Trophoblast cell (in vitro differentiated cells and primary cell): ENCODE measurements around the gene CBFA2T3.
A peak's percentile ranks its signal among the peaks of the same experiment; 100 is the strongest.

Experiments
- DNase-seq, 2 donors: peaks; one replicate each; pipeline ENCODE4 v3.0.0-alpha.2; 2016
- H2AFZ ChIP-seq: 2 replicates; pipeline ENCODE4 v1.6.1; 2013; ENCODE audit warnings: low read length, moderate library complexity, mild to moderate bottlenecking; ENCODE audit not compliant: insufficient read depth, poor library complexity
- H2AK5ac ChIP-seq: 2 replicates; pipeline ENCODE4 v1.6.1; 2013; ENCODE audit warnings: mild to moderate bottlenecking, low read length
- H2BK120ac ChIP-seq: 2 replicates; pipeline ENCODE4 v1.6.1; 2013; ENCODE audit warnings: low read length, mild to moderate bottlenecking, moderate library complexity; ENCODE audit not compliant: insufficient read depth, poor library complexity
- H2BK12ac ChIP-seq: 2 replicates; pipeline ENCODE4 v1.6.1; 2013; ENCODE audit warnings: mild to moderate bottlenecking, low read length, moderate library complexity
- H2BK5ac ChIP-seq: 2 replicates; pipeline ENCODE4 v1.6.1; 2013; ENCODE audit warnings: low read length, low read depth, moderate library complexity, mild to moderate bottlenecking; ENCODE audit not compliant: poor library complexity
- H3K14ac ChIP-seq: 2 replicates; pipeline ENCODE4 v1.6.1; 2013; ENCODE audit warnings: mild to moderate bottlenecking, low read length
- H3K18ac ChIP-seq: 2 replicates; pipeline ENCODE4 v1.6.1; 2013; ENCODE audit warnings: mild to moderate bottlenecking, low read length
- H3K23ac ChIP-seq: 2 replicates; pipeline ENCODE4 v1.6.1; 2013; ENCODE audit warnings: low read length
- H3K27ac ChIP-seq: 2 replicates; pipeline ENCODE4 v1.5.1; 2013; ENCODE audit warnings: low read depth, mild to moderate bottlenecking, inconsistent platforms, low read length, moderate library complexity
- H3K27me3 ChIP-seq: 2 replicates; pipeline ENCODE4 v1.6.1; 2013; ENCODE audit warnings: inconsistent platforms, mild to moderate bottlenecking, low read length, moderate library complexity; ENCODE audit not compliant: insufficient read depth
- H3K36me3 ChIP-seq, 2 experiments: 1 replicate in 1 of 2; 2 replicates in 1 of 2; pipeline ENCODE4 v1.6.1; 2013; ENCODE audit warnings: low read length in 2 of 2, mild to moderate bottlenecking in 2 of 2, moderate library complexity in 1 of 2; ENCODE audit not compliant: insufficient read depth in 2 of 2, control insufficient read depth in 1 of 2
- H3K4ac ChIP-seq: 2 replicates; pipeline ENCODE4 v1.6.1; 2013; ENCODE audit warnings: low read depth, mild to moderate bottlenecking, low read length, moderate library complexity
- H3K4me1 ChIP-seq, 2 experiments: 1 replicate in 1 of 2; 2 replicates in 1 of 2; pipeline ENCODE4 v1.6.1; 2013; ENCODE audit warnings: low read length in 2 of 2, mild to moderate bottlenecking in 2 of 2, moderate library complexity in 1 of 2; ENCODE audit not compliant: insufficient read depth in 2 of 2, control insufficient read depth in 1 of 2
- H3K4me2 ChIP-seq: 2 replicates; pipeline ENCODE4 v1.6.1; 2013; ENCODE audit warnings: inconsistent platforms, mild to moderate bottlenecking, low read length, moderate library complexity
- H3K4me3 ChIP-seq: 2 replicates; pipeline ENCODE4 v1.5.1; 2013; ENCODE audit warnings: mild to moderate bottlenecking, low read depth, low read length, inconsistent platforms
- H3K79me1 ChIP-seq: one replicate; pipeline ENCODE4 v1.6.1; 2013; ENCODE audit warnings: low read length
- H3K79me2 ChIP-seq: 2 replicates; pipeline ENCODE4 v1.6.1; 2013; ENCODE audit warnings: low read length, mild to moderate bottlenecking; ENCODE audit not compliant: control insufficient read depth, insufficient read depth, poor library complexity
- H3K9ac ChIP-seq: 2 replicates; pipeline ENCODE4 v1.6.1; 2013; ENCODE audit warnings: mild to moderate bottlenecking, low read length
- H3K9me3 ChIP-seq: 2 replicates; pipeline ENCODE4 v1.6.1; 2013; ENCODE audit warnings: low read depth, mild to moderate bottlenecking, control low read depth, inconsistent platforms, low read length; ENCODE audit not compliant: insufficient read depth
- H4K12ac ChIP-seq: 2 replicates; pipeline ENCODE4 v1.6.1; 2013; ENCODE audit warnings: low read depth, mild to moderate bottlenecking, low read length, moderate library complexity
- H4K8ac ChIP-seq: 2 replicates; pipeline ENCODE4 v1.6.1; 2013; ENCODE audit warnings: low read depth, mild to moderate bottlenecking, low read length, moderate library complexity
- H4K91ac ChIP-seq: one replicate; pipeline ENCODE4 v1.6.1; 2013; ENCODE audit warnings: low read depth, mild to moderate bottlenecking, low read length, moderate library complexity
- WGBS: extraction: QIAGEN DNeasy Blood & Tissue Kit; methylation state at CpG from one replicate; pipeline ENCODE4 v1.1.7; 2013; ENCODE audit warnings: missing lambda C conversion rate; ENCODE audit not compliant: insufficient read length, insufficient coverage; ENCODE audit errors: extremely low coverage; 5-methylcytosine and 5-hydroxymethylcytosine counted together

Gene CBFA2T3

DNA sequence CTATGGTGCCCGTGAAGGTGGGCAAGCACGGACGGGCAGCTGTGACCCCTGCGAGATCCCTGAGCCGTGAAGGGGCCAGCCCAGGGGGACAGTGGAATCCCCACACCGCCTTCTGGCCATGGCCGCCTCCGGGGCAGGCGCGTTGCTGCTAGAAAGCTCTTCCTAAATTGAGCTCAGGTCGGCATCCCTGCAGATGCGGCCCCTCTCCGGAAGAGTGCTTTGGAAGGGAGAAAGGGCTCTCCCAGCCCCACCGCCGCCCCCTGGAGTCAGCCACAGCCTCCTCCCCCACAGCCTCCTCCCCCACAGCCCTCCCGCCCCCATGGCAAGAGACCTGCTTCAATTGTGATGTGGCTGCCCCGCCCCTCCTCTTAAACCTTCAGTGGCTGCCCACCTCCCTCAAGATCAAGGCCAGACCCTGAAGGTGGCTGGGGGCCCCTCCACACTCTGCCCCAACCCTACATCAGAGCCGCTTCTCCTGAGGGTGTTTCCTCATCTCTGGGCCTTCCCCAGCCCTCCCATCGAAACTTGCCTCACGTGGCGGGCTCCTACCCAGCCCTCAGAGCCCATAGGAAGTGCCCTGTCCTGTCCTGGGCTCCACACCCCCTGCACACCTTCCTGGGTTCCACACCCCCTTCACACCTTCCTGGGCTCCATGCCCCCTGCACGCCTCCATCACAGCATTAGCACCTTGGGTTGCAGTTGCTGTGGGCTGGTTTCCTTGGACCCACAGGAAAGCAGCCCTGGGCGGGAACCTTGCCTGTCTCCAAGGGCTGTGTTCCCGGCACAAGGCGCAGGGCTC is 5.5 kb upstream of the CBFA2T3 start:
- Histone ChIP-seq H2AK5ac (no peak overlapping the region), H4K12ac (no peak overlapping the region), H3K18ac (no peak overlapping the region), H3K27me3 (no peaks in the 10 kb centered on the region), H3K14ac (no peak overlapping the region), H2AFZ (no peak overlapping the region), H3K4ac (no peak overlapping the region), H3K79me1 (no peaks in the 10 kb centered on the region), H3K9me3 (peaks cover 4% of the 10 kb centered on the region), H2BK120ac (no peak overlapping the region), H4K8ac (no peak overlapping the region), H2BK12ac (no peak overlapping the region), H3K36me3 (no peaks in the 10 kb centered on the region), H3K9ac (no peak overlapping the region), H2BK5ac (no peak overlapping the region), H3K4me3 (peak overlapping the region; percentile 13), H3K79me2 (no peaks in the 10 kb centered on the region), H3K4me2 (no peak overlapping the region), H3K27ac (no peak overlapping the region), H4K91ac (no peak overlapping the region), H3K23ac (no peak overlapping the region), H3K4me1 (no peaks in the 10 kb centered on the region)
- WGBS, result no CpG with 5 or more reads among the region's 25 CpGs
- no peak for DNase-seq

DNA sequence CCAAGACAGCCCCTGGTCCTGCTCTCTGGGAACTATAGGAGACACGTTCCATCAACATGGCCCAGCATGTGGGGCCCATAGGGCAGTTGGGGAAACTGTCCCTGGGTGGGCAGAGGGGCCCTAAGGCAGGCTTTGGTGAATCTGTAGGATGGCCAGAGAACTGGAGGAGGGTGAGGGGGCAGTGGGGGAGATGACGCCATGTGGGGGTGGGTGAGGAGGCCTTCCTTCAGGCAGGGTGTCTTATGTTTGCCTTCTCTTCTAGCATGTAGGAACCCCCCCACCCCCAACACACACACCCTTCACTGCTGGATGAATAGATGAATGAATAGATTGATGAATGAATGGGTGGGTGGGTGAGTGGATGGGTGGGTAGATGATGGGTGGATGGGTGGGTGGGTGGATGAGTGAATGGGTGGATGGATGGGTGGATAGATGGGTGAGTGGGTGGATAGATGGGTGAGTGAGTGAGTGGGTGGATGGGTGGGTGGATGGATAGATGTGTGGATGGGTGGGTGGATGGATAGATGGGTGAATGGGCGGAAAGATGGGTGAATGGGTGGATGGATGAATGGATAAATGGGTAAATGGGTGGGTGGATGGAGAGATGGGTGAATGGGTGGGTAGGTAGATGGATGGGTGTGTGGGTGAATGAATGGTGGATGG is 2.5 kb upstream of the CBFA2T3 start:
- H3K79me2 ChIP-seq, result no peaks in the 10 kb centered on the region
- WGBS, result 100% methylated on average over 1 of the region's 3 CpGs
- no peak overlapping the region for H2BK12ac ChIP-seq
- H3K23ac ChIP-seq, result no peak overlapping the region
- H3K9ac ChIP-seq, result no peak overlapping the region
- H3K36me3 ChIP-seq, result no peaks in the 10 kb centered on the region
- H4K91ac ChIP-seq, result no peak overlapping the region
- no peak overlapping the region for H2BK5ac ChIP-seq
- no peak overlapping the region for H2AK5ac ChIP-seq
- H2BK120ac ChIP-seq, result no peak overlapping the region
- H3K9me3 ChIP-seq, result peaks cover 4% of the 10 kb centered on the region
- H3K4me2 ChIP-seq, result no peak overlapping the region
- H4K8ac ChIP-seq, result no peak overlapping the region
- no peaks in the 10 kb centered on the region for H3K4me1 ChIP-seq
- H3K79me1 ChIP-seq, result no peaks in the 10 kb centered on the region
- no peak overlapping the region for H3K4me3 ChIP-seq
- no peak overlapping the region for H3K18ac ChIP-seq
- H2AFZ ChIP-seq, result no peak overlapping the region
- no peak overlapping the region for H3K14ac ChIP-seq
- H3K4ac ChIP-seq, result no peak overlapping the region
- no peak overlapping the region for H3K27ac ChIP-seq
- H3K27me3 ChIP-seq, result no peaks in the 10 kb centered on the region
- no peak overlapping the region for H4K12ac ChIP-seq
- no peak for DNase-seq

GRCh38 chr16:88978608-88979346 is 1.8 kb upstream of the CBFA2T3 start:
- no peak overlapping the region for H2BK5ac ChIP-seq
- no peak for DNase-seq
- H3K79me1 ChIP-seq, result no peaks in the 10 kb centered on the region
- H3K9me3 ChIP-seq, result peaks cover 2% of the 10 kb centered on the region
- H3K23ac ChIP-seq, result no peak overlapping the region
- H3K18ac ChIP-seq, result no peak overlapping the region
- no peak overlapping the region for H3K4me3 ChIP-seq
- H4K12ac ChIP-seq, result no peak overlapping the region
- no CpG with 5 or more reads among the region's 21 CpGs for WGBS
- H3K9ac ChIP-seq, result no peak overlapping the region
- no peak overlapping the region for H3K4ac ChIP-seq
- H2BK120ac ChIP-seq, result no peak overlapping the region
- no peak overlapping the region for H2AFZ ChIP-seq
- no peaks in the 10 kb centered on the region for H3K36me3 ChIP-seq
- H4K91ac ChIP-seq, result no peak overlapping the region
- no peak overlapping the region for H3K27ac ChIP-seq
- no peak overlapping the region for H3K4me2 ChIP-seq
- no peaks in the 10 kb centered on the region for H3K79me2 ChIP-seq
- H2BK12ac ChIP-seq, result no peak overlapping the region
- H3K27me3 ChIP-seq, result no peaks in the 10 kb centered on the region
- no peak overlapping the region for H2AK5ac ChIP-seq
- H3K14ac ChIP-seq, result no peak overlapping the region
- H3K4me1 ChIP-seq, result no peaks in the 10 kb centered on the region
- no peak overlapping the region for H4K8ac ChIP-seq

DNA sequence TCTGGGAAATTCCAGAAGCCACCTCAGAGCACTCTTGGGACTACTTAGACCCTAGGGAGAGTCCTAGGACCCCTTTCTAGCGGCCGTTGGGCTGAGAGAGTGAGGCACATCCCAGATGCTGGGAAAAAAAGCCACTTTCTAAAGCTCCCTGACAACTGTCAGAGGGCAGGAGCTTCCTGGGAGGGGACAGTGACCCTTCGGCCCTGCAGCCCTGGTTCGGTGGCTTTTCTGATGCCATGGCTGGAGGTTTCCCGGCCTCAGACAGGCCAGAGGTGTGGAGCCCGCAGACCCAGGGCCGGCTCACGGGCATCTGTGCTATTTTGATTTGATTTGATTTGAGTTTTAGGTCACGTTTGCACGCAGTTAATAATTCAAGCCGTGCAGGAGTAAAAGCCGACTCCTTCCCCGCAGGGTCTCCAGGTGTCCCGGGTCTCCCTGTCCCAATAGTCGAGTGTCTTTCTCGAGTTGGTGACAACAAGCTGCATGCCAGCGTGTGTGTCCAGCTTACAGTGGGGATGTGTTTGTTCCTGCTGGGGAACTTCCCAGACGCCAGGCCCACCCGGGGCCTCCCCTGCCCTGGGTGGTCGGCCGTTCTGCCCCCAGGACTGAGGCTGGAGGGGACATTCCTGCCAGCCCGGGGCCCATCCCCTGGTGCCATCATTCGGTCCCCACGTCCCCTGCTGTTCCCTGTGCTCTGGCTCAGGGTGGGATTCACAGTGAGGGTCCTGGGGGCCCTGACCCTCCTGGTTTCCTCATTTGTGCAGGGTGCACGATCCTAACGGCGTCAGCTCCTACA is 1.0 kb upstream of the CBFA2T3 start:
- no peak overlapping the region for H2BK5ac ChIP-seq
- H4K91ac ChIP-seq, result peak overlapping the region; percentile 54
- no CpG with 5 or more reads among the region's 27 CpGs for WGBS
- no peaks in the 10 kb centered on the region for H3K36me3 ChIP-seq
- peaks cover 2% of the 10 kb centered on the region for H3K9me3 ChIP-seq
- no peak overlapping the region for H3K4me2 ChIP-seq
- H3K4me3 ChIP-seq, result no peak overlapping the region
- H3K79me2 ChIP-seq, result no peaks in the 10 kb centered on the region
- no peak overlapping the region for H3K9ac ChIP-seq
- no peak overlapping the region for H2BK12ac ChIP-seq
- no peak overlapping the region for H4K12ac ChIP-seq
- no peak overlapping the region for H3K4ac ChIP-seq
- no peak overlapping the region for H2AFZ ChIP-seq
- no peak overlapping the region for H2BK120ac ChIP-seq
- no peak overlapping the region for H3K27ac ChIP-seq
- H2AK5ac ChIP-seq, result no peak overlapping the region
- H3K27me3 ChIP-seq, result no peaks in the 10 kb centered on the region
- H3K79me1 ChIP-seq, result no peaks in the 10 kb centered on the region
- H3K23ac ChIP-seq, result no peak overlapping the region
- no peak overlapping the region for H3K14ac ChIP-seq
- no peak overlapping the region for H4K8ac ChIP-seq
- H3K4me1 ChIP-seq, result no peaks in the 10 kb centered on the region
- DNase-seq, result no peak
- H3K18ac ChIP-seq, result no peak overlapping the region
